ENCODE measurements around the gene TRO.

DNA sequence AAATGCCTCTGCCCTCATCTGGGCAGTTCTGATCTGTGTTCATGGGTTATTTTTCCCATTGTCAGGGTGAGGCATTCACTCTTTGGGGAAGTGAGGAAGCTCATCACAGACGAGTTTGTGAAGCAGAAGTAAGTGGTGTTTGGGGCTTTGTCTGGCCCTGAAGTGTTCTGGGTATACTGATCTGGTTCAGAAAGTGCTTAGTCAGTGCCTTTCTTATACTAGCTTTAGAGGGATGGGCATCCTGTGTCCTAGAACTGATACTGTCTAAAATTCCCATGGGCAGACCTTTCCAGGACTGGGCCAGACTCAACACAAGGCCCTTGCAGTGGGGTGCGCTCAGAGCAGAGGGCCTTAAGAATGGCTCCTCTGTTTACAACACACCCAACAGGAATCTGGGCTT lies 6.4 kb downstream of the TRO start:
- TF ChIP-seq CTCF (IDR thresholded peaks at IDR 0.05) (no peak), POLR2A (IDR thresholded peaks at IDR 0.05) (no peak)

Measured in thyroid gland (tissue), 4 donors.